Subcutaneous abdominal adipose tissue (tissue), 5 donors: ENCODE data around the gene KRTAP5-1.

Experiments used
- H3K27ac ChIP-seq: one replicate; pipeline ENCODE4 v1.7.0; 2013; ENCODE audit warnings: low read depth, mild to moderate bottlenecking, inconsistent platforms, low read length, moderate library complexity
- H3K27me3 ChIP-seq, 5 donors: one replicate each; pipeline ENCODE4 v1.7.0; 2013; ENCODE audit warnings: low read length in 5 of 5, inconsistent platforms in 1 of 5; ENCODE audit not compliant: control insufficient read depth in 5 of 5, insufficient read depth in 4 of 5
- H3K36me3 ChIP-seq, 5 donors: one replicate each; pipeline ENCODE4 v1.7.0; 2013; ENCODE audit warnings: low read length in 5 of 5; ENCODE audit not compliant: control insufficient read depth in 5 of 5, insufficient read depth in 5 of 5
- H3K4me1 ChIP-seq, 5 donors: one replicate each; pipeline ENCODE4 v1.7.0; 2013; ENCODE audit warnings: low read length in 5 of 5, mild to moderate bottlenecking in 3 of 5, moderate library complexity in 1 of 5; ENCODE audit not compliant: control insufficient read depth in 5 of 5, insufficient read depth in 5 of 5
- H3K4me3 ChIP-seq, 5 donors: one replicate each; pipeline ENCODE4 v1.7.0; 2013; ENCODE audit warnings: low read length in 5 of 5, low read depth in 1 of 5
- H3K9ac ChIP-seq, 5 donors: one replicate each; pipeline ENCODE4 v1.7.0; 2013; ENCODE audit warnings: low read length in 5 of 5, mild to moderate bottlenecking in 4 of 5, moderate library complexity in 3 of 5
- H3K9me3 ChIP-seq, 5 donors: one replicate each; pipeline ENCODE4 v1.7.0; 2013; ENCODE audit warnings: low read length in 5 of 5; ENCODE audit not compliant: control insufficient read depth in 5 of 5
- donor health status: healthy.
- donor health status: healthy.
- donor health status: healthy.
- donor health status: healthy.
- donor health status: healthy.

KRTAP5-1 gene

GRCh38 chr11:1536065-1536843 is 48.8 kb downstream of the KRTAP5-1 start:
- Histone ChIP-seq H3K36me3 (peaks cover 0 to 19% (median 8%) of the 10 kb centered on the region in 5 donors), H3K4me1 (peaks cover 15 to 57% (median 39%) of the 10 kb centered on the region in 5 donors), H3K9me3 (peaks cover 0 to 5% (median 4%) of the 10 kb centered on the region in 5 donors), H3K27ac (no peak overlapping the region), H3K27me3 (peaks cover 0 to 5% (median 0%) of the 10 kb centered on the region in 5 donors), H3K4me3 (no peak overlapping the region), H3K9ac (peak overlapping the region in 1 of 5 donors; percentile 27)

- Histone ChIP-seq H3K36me3 (peaks cover 0 to 21% (median 8%) of the 10 kb centered on the region in 5 donors), H3K9ac (no peak overlapping the region), H3K4me1 (peaks cover 15 to 66% (median 43%) of the 10 kb centered on the region in 5 donors), H3K27me3 (peaks cover 0 to 5% (median 0%) of the 10 kb centered on the region in 5 donors), H3K27ac (no peak overlapping the region), H3K4me3 (no peak overlapping the region), H3K9me3 (peaks cover 0 to 5% (median 4%) of the 10 kb centered on the region in 5 donors)
Measured at GRCh38 chr11:1534682-1535081, 50.4 kb downstream of the KRTAP5-1 start.
